HepG2 (cell line): ENCODE measurements around the gene LOXL3. TPM values are rescaled to one million over a fixed set of nuclear protein-coding genes. Genes with fewer than 3 reads are reported as not detected.
A peak's percentile ranks its signal among the peaks of the same experiment; 100 is the strongest.

ENCODE experiments used
- ATAC-seq: fragments of 200-7000 bp; cut with Tn5 transposase; 3 replicates; pipeline ENCODE4 v1.9.1; 2020; ENCODE audit warnings: mild to moderate bottlenecking, moderate library complexity
- BruUV-seq: library from RNA; stranded (reverse); fragments of 400-500 nt; replicated peaks from 2 replicates; lab custom pipeline; 2021; lab: Mats Ljungman, UMichigan
- CTCF ChIA-PET: fragments of 300-600 bp; formaldehyde crosslinking; extraction: SDS; loops from one replicate; lab custom pipeline; 2021; ENCODE audit warnings: low total read pairs, inconsistent platforms, low intra/inter-chr PET ratio; lab: Yijun Ruan, JAX
- POLR2A ChIA-PET: fragments of 350-600 bp; sonication (Branson Sonifier 250); formaldehyde crosslinking; loops from one replicate; lab custom pipeline; 2020; ENCODE audit warnings: antibody characterized with exemption, inconsistent platforms; lab: Yijun Ruan, JAX
- DNase-seq: peaks from one replicate; pipeline ENCODE4 v3.0.0-alpha.2; 2015; ENCODE audit warnings: low spot score
- FAIRE-seq: peaks from 3 replicates; lab custom pipeline; 2011; peaks lifted over from hg19 to GRCh38; lab: Jason Lieb, UNC
- H2AFZ ChIP-seq: one replicate; pipeline ENCODE4 v1.6.1; 2011; ENCODE audit warnings: low read length, inconsistent platforms
- H3K27ac ChIP-seq: fragments of 300-600 bp; 3 replicates; pipeline ENCODE4 v1.8.0; 2011; ENCODE audit warnings: mixed run types, mild to moderate bottlenecking, mixed read lengths, low read length, inconsistent platforms; ENCODE audit not compliant: insufficient read depth; ENCODE audit errors: extremely low read length
- H3K27me3 ChIP-seq, 2 experiments: fragments of 200-600 bp in 1 of 2; 2 replicates in 1 of 2; 3 replicates in 1 of 2; pipeline versions ENCODE4 v1.6.0 to v1.8.0; 2011; ENCODE audit warnings: low read length in 2 of 2, mild to moderate bottlenecking in 2 of 2, moderate library complexity in 2 of 2, inconsistent platforms in 1 of 2; ENCODE audit not compliant: insufficient read depth in 2 of 2, control insufficient read depth in 1 of 2
- H3K36me3 ChIP-seq, 2 experiments: fragments of 200-600 bp in 1 of 2; replicated peaks in 1 of 2; 2 replicates in 1 of 2; 3 replicates in 1 of 2; pipeline versions ENCODE4 v1.5.1 to v1.8.0; 2011; ENCODE audit warnings: low read length in 2 of 2, inconsistent platforms in 1 of 2; ENCODE audit not compliant: insufficient read depth in 2 of 2, control insufficient read depth in 1 of 2
- H3K4me1 ChIP-seq: 2 replicates; pipeline ENCODE4 v1.5.1; 2012; ENCODE audit warnings: low read length, inconsistent platforms; ENCODE audit not compliant: insufficient read depth
- H3K4me2 ChIP-seq: 2 replicates; pipeline ENCODE4 v1.6.0; 2011; ENCODE audit warnings: low read depth, low read length, inconsistent platforms
- H3K4me3 ChIP-seq, 3 experiments: fragments of 200-600 bp in 1 of 3; sonication (generic), shearing (Covaris generic) in 1 of 3; replicated peaks in 1 of 3; 2 replicates each; pipeline ENCODE4 v1.5.1; 2011 to 2016; ENCODE audit warnings: low read length in 3 of 3, inconsistent platforms in 2 of 3, low read depth in 2 of 3, mild to moderate bottlenecking in 2 of 3, control low read depth in 1 of 3, mixed read lengths in 1 of 3; ENCODE audit not compliant: insufficient read depth in 1 of 3
- H3K79me2 ChIP-seq: one replicate; pipeline ENCODE4 v1.6.1; 2011; ENCODE audit warnings: low read length, inconsistent platforms; ENCODE audit not compliant: insufficient read depth
- H3K9ac ChIP-seq: 2 replicates; pipeline ENCODE4 v1.6.0; 2011; ENCODE audit warnings: mild to moderate bottlenecking, low read depth, low read length, inconsistent platforms; ENCODE audit not compliant: insufficient read depth
- H3K9me3 ChIP-seq: 2 replicates; pipeline ENCODE4 v1.5.1; 2012; ENCODE audit warnings: mild to moderate bottlenecking, low read length
- H4K20me1 ChIP-seq: 2 replicates; pipeline ENCODE4 v1.6.0; 2011; ENCODE audit warnings: inconsistent platforms, mild to moderate bottlenecking, low read length, moderate library complexity; ENCODE audit not compliant: insufficient read depth
- U2AF1 ChIP-seq: fragments of 200-400 bp; formaldehyde crosslinking; optimal IDR thresholded peaks from 2 replicates; pipeline ENCODE3; 2017; ENCODE audit warnings: mild to moderate bottlenecking, low read depth, low read length
- ZNF317 ChIP-seq: sonication (generic); formaldehyde crosslinking; IDR thresholded peaks from 2 replicates; pipeline ENCODE4 v1.5.0; 2020; ENCODE audit warnings: mild to moderate bottlenecking, missing genetic modification reagents
- ZNF451 ChIP-seq: sonication (generic); formaldehyde crosslinking; IDR thresholded peaks from 2 replicates; pipeline ENCODE4 v1.5.0; 2020; ENCODE audit warnings: mild to moderate bottlenecking, missing genetic modification reagents
- WGBS: methylation state at CpG from one replicate; pipeline ENCODE4 v1.1.6; 2017; ENCODE audit warnings: low lambda C conversion rate; 5-methylcytosine and 5-hydroxymethylcytosine counted together
- in situ Hi-C: cut with HindIII; loops from 2 replicates; pipeline ENCODE4 v1.10.0; 2017; ENCODE audit warnings: low pct_unique_long_range_greater_than_20kb; ENCODE audit not compliant: extremely low pct_ligation_motif_present
- intact Hi-C: fragments of 100-400 bp; cut with micrococcal nuclease; formaldehyde crosslinking; loops from one replicate; pipeline ENCODE4 v1.10.0; 2022; ENCODE audit not compliant: unreplicated experiment
- polyA plus RNA-seq, 8 experiments: library from polyadenylated mRNA; depleted of rRNA in 3 of 8; stranded (reverse) in 7 of 8; unstranded in 1 of 8; fragments of >200 nt; fragmentation: Illumina TruSeq in 4 of 8; extraction: Trizol in 4 of 8; gene quantifications; 2 replicates each; pipeline versions ENCODE4 v1.2.1 to v1.2.3, GENCODE V29; 2011 to 2016; ENCODE audit warnings: low read depth in 4 of 8, missing spikeins in 1 of 8, mixed read lengths in 1 of 8; ENCODE audit not compliant: insufficient read depth in 1 of 8
- total RNA-seq, 5 experiments: library from RNA; depleted of rRNA; stranded (reverse); fragments of >200 nt; fragmentation: Illumina TruSeq; extraction: Trizol; gene quantifications; 2 replicates each; pipeline ENCODE4 v1.2.3, GENCODE V29; 2016; ENCODE audit warnings: low read depth in 1 of 5
- TF ChIP-seq, protein P1 (sequence below): sonication (generic); formaldehyde crosslinking; IDR thresholded peaks from 2 replicates; pipeline ENCODE4 v1.8.1; 2022; ENCODE audit warnings: mild to moderate bottlenecking, missing genetic modification reagents
- TF ChIP-seq, protein P2 (sequence below): sonication (generic); formaldehyde crosslinking; IDR thresholded peaks from 2 replicates; pipeline ENCODE4 v1.8.0; 2022; ENCODE audit warnings: mild to moderate bottlenecking, missing genetic modification reagents, moderate library complexity

Gene LOXL3
- total and polyA plus RNA-seq, 2 of the 13 experiments (the other 11 are each of a cell fraction or from before 2014, with no cell fraction given), result 0.55 to 6.5 TPM

DNA sequence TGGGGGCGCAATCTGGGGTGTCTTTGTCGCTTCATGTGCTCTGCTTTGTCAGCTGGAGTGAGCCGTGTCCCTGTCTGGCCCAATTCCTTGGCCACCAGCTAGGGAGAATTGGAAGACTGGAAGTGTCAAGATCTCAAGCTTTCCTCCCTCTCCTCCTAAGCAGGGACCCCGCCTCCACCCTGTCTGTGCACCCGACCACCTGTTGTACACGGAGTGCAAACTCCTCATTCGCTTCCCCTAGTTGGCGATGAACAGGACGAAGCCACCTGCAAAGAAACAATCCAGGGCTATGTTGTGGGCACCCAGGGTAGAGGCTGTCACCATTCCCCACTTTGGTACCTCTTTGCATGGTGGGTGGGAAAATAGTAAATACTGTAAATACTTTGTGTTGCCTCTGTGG lies 26.0 kb downstream of the LOXL3 start:
- POLR2A ChIA-PET, result interaction anchor here (2.5 to 5.9 kb wide), 4 partner anchors 23 to 88 kb away, joined by 9 to 135 read pairs (median 84); partner anchors contain the start of genes CCDC142, LBX2, PCGF1 and TTC31
- Histone ChIP-seq H3K79me2 (peaks cover 50% of the 10 kb centered on the region), H2AFZ (no peak overlapping the region), H3K9me3 (no peaks in the 10 kb centered on the region), H3K36me3 (peaks cover 23 to 37% of the 10 kb centered on the region in 2 experiments), H3K27ac (peak overlapping the region; percentile 95), H3K4me2 (peak overlapping the region; percentile 94), H4K20me1 (no peaks in the 10 kb centered on the region), H3K27me3 (no peaks in the 10 kb centered on the region; a peak in 1 of 5 replicates), H3K4me1 (peaks cover 69% of the 10 kb centered on the region), H3K4me3 (peak overlapping the region; percentile 84 to 100 (median 100); a peak in 2 of 6 replicates), H3K9ac (peak overlapping the region; percentile 99; the same call in 1 of the 2 replicates)
- DNase-seq (no peak), FAIRE-seq (no peak), ATAC-seq (no peak)
- in situ Hi-C loops, result no loop called here
- WGBS, result 93% methylated on average over 9 of the region's 9 CpGs
- TSS peak; percentile 49 for BruUV-seq
- CTCF ChIA-PET, result no interaction called here
- TF ChIP-seq, protein P1, sequence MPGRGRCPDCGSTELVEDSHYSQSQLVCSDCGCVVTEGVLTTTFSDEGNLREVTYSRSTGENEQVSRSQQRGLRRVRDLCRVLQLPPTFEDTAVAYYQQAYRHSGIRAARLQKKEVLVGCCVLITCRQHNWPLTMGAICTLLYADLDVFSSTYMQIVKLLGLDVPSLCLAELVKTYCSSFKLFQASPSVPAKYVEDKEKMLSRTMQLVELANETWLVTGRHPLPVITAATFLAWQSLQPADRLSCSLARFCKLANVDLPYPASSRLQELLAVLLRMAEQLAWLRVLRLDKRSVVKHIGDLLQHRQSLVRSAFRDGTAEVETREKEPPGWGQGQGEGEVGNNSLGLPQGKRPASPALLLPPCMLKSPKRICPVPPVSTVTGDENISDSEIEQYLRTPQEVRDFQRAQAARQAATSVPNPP (CRISPR knock-in tag), result no peak
- TF ChIP-seq, protein P2, sequence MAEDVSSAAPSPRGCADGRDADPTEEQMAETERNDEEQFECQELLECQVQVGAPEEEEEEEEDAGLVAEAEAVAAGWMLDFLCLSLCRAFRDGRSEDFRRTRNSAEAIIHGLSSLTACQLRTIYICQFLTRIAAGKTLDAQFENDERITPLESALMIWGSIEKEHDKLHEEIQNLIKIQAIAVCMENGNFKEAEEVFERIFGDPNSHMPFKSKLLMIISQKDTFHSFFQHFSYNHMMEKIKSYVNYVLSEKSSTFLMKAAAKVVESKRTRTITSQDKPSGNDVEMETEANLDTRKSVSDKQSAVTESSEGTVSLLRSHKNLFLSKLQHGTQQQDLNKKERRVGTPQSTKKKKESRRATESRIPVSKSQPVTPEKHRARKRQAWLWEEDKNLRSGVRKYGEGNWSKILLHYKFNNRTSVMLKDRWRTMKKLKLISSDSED, result no peak
- TF ChIP-seq ZNF451 (CRISPR knock-in tag), result no peak
- intact Hi-C loops, result loop anchor here (2.0 kb wide), 1 partner anchor 69 kb away; the partner anchor contains the start of gene WBP1

DNA sequence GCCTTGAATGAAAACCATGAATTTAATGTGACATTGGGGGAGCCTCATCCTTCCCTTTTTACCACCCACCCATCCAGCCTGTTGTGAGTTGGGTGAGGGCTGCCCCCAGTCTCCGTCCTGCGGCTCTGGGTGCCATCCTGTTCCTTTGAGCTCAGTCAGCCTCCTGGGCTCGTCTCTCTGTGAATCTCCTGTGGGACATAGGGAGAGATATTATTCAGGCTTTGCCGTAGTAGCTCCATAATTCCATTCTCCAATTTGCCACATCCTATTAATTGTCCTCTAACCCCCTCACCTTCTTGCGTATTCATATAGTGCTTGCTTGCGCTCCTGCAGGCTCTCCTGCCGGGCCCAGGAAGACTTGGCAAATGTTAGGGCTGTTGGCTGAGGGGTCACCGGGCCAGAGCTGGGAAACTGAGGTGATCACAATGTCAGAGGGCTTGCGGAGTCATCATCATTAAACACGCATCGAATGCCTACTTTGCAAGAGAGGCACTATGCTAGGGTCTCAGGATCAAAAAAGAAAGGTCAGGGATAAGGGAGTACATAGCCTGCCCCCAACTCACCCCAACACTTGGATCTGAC lies 27.0 kb downstream of the LOXL3 start:
- TF ChIP-seq ZNF317 (CRISPR knock-in tag), result peak; percentile 97
- no peak for TF ChIP-seq U2AF1
- TF ChIP-seq, all 625 proteins: peak for 1
- Histone ChIP-seq H3K4me2 (peak overlapping the region; percentile 100), H3K27ac (peak overlapping the region; percentile 11), H3K79me2 (peaks cover 50% of the 10 kb centered on the region), H3K36me3 (peaks cover 21 to 40% of the 10 kb centered on the region in 2 experiments), H3K9ac (no peak overlapping the region), H3K4me1 (peaks cover 64% of the 10 kb centered on the region), H3K4me3 (no peak overlapping the region), H4K20me1 (no peaks in the 10 kb centered on the region), H2AFZ (no peak overlapping the region), H3K27me3 (no peaks in the 10 kb centered on the region; a peak in 1 of 5 replicates), H3K9me3 (no peaks in the 10 kb centered on the region)
- ChIA-PET POLR2A (interaction anchor here (0.6 to 5.4 kb wide), 20 partner anchors 9 to 406 kb away, joined by 3 to 135 read pairs (median 6); partner anchors contain the start of genes CCDC142, INO80B, LBX2 and MRPL53), CTCF (no interaction called here)
- in situ Hi-C loops (no loop called here), intact Hi-C loops (no loop called here)
- no peak for DNase-seq
- no TSS peak for BruUV-seq
- ATAC-seq, result no peak
- 98% methylated on average over 11 of the region's 11 CpGs for WGBS
- no peak for FAIRE-seq
